ENCODE measurements around the gene CCDC92.

DNA sequence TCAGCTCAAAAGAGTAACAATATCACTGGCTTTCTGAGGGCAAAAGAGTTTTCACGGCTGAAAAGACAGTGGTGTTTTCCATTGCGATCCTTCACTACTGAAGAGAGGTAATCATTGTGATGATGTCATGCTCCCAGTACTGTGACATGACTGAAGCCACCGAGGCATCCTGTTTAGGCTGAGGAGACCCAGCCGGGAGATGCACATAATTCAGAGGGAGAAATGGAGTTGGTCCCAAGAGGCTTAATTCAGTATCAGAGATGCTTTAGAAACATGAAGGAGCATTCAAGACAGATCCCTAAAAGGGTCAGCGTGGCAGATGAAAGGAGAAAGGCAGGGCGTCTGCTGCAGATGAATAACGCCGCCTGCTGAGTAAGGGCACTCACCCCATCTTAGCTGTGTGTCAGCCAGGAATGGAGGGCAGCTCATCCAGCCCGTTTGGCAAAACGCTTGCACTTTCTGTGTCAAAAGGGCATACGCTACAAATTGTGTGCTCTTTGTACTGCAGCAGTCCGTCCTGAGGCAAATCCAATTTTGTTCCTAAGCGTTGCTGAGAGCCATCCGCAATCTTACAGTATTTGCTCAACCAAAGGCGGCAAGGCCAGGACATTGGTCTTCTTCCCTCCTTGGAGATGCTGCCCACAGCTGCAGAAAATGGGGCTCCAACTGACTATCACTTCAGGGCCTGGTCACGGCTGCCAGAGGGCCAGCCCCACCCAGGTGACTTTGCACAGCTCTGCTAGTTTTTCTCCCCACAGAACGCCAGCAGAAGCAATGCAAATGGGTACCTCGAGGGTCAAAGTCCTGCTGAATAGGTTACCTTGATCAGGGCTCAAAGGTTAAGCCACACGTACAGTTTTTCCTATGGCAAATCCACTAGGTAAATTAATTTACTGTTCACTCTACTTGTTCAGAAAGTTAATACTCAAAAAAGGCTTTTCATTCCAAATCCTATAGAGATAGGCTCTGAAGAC, 23.5 kb downstream of the CCDC92 start:
- TF ChIP-seq, protein P1, sequence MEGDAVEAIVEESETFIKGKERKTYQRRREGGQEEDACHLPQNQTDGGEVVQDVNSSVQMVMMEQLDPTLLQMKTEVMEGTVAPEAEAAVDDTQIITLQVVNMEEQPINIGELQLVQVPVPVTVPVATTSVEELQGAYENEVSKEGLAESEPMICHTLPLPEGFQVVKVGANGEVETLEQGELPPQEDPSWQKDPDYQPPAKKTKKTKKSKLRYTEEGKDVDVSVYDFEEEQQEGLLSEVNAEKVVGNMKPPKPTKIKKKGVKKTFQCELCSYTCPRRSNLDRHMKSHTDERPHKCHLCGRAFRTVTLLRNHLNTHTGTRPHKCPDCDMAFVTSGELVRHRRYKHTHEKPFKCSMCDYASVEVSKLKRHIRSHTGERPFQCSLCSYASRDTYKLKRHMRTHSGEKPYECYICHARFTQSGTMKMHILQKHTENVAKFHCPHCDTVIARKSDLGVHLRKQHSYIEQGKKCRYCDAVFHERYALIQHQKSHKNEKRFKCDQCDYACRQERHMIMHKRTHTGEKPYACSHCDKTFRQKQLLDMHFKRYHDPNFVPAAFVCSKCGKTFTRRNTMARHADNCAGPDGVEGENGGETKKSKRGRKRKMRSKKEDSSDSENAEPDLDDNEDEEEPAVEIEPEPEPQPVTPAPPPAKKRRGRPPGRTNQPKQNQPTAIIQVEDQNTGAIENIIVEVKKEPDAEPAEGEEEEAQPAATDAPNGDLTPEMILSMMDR (IDR thresholded peaks at IDR 0.05; ENCODE audit: insufficient read depth, low read depth, low read length) = no peak
- no peak for TF ChIP-seq EZH2 (IDR thresholded peaks at IDR 0.05; ENCODE audit: insufficient read depth, low read length)

Measured in astrocyte (in vitro differentiated cells and primary cell).